ENCODE data around the gene ANK2.
A peak's percentile ranks its signal among the peaks of the same experiment; 100 is the strongest.
"Not testable (repeated sequence)": the region's sequence is repeated elsewhere in the genome, so short reads cannot be mapped to it uniquely, and the experiment has no call there.

Gene ANK2

DNA sequence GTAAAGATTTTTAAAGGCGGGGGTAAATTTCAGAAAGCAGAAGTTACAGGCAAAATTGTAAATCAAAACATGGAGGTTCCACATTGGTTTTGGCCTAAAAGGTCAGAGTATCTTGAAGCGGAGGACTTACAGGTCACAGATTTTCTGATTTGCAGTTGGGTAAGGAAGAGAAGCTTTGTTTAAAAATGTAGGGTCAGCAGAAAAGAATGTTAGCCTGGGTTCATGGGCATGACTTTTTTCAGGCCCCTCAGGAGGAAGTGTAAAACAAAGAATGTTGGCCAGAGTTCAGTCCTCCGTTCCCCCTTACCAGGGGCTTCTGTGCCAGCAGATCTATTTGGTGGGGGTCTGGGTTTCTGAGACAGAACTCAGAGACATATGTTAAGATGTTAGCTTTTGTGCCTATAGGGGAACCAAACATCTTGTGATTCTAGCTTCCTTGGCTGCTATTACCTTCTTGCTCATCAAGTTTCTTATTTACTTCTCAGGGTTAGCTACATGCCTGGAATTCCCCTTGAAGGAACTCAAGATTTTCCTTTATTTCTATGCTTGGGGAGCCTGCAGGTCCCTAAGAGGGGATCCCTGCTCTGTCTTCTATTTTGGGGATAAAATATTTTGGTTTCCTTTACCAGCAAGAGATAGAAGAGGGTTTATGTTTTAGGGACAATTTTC is 160.3 kb downstream of the ANK2 start:
- DNase-seq (ENCODE audit: low spot score): no peak

DNA sequence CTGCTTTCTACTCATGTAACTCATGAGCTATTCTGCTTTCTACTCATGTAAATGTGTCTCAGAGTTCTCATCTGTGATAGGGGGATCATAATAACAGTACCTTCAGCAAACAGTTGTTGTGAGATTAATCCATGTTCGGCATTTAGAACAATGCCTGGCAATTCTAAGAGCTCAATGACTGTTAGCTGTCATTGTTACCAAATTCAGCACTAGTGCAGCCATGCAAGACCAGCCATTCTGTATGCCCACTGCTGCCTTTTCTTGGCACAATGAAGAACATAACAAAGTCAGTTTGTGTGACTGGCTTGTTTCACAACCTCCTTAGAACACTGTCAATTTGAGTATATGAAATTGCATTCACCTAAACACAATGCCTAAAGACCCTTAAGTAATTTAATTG is 163.2 kb downstream of the ANK2 start:
- no peak for DNase-seq (ENCODE audit: low spot score)

DNA sequence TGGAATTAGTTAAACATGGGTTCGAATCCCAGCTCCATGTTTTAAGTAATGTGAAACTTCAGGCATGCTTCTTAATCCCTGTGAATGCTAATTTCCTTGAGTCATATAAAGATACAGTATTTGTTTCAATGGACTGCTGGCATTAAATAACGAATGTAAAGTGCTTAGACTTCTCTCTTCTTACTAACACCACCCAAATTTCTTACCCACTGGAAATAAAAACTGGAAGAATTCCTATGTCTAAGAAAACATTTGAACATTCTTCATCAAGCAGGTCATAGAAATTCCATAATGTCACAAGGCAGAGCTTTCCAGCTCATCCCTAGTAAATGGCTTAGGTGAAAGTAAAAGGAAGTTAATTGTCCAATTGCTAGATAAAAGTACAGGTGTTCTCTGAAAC is 172.5 kb downstream of the ANK2 start:
- no peak for DNase-seq (ENCODE audit: low spot score)

DNA sequence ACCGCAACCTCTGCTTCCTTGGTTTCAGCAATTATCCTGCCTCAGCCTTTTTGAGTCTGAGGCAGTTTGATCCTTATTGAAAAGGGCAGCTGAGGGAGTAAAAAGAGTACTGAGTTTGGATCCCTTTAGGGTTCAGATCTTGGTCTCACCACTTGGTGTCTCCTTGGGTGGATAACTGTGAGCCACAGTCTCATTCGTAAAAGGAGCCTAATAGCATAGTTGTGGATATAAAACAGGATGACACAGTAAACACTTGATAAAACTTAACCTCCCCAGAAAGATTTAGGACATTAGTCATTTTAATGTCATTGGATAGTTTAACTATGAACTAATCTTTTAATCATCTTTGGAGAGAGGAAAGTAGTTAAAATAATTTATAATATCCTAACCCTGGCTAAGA is 173.0 kb downstream of the ANK2 start:
- DNase-seq (ENCODE audit: low spot score): peak; percentile 14

DNA sequence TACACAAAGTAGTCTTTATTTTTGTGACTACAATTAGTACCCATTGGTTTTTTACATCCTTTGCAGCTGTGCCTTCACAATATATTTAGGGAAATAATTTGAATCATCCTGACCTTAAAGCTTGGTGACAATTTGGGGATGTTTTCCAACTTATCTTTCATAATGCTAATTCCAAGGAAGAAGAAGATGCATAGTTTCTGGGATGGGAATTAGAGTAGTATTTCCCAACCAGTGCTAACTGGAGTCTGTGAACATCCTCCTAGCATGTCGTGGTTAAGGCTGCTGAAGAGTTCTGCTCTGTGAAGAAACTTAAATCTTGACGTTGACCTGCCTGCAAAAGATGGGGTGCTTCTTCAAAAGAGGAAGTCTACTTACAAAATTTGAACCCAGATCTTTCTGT is 173.5 kb downstream of the ANK2 start:
- DNase-seq (ENCODE audit: low spot score): no peak

DNA sequence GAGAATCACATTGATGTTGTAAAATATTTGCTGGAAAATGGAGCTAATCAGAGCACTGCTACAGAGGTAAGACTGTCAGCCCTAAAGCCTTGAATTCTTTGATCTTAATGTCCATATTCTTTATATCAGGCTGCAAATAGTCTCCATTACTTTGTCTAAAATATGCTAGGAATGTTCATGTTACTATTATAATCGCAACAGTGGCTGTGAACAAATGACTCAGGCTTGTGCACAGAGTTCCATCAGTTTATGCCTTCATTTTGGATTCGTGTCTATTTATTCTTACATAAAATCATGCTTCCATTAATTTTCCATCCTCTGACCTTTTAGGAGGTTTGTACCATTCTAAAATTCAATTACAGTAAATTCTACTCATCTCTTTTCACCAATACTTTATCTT is 182.7 kb downstream of the ANK2 start:
- DNase-seq (ENCODE audit: low spot score): no peak

DNA sequence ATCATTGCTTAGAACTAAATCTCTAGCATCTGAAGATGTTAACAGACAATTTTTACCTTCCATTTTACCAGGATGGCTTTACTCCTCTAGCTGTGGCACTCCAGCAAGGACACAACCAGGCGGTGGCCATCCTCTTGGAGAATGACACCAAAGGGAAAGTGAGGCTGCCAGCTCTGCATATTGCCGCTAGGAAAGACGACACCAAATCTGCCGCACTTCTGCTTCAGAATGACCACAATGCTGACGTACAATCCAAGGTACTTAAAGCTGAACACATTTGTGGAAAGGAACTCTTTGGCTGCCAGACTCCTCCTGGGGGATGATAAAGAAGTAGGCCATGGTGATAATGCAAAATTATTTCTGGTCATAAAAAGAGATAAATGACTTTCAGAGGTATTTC is 187.5 kb downstream of the ANK2 start:
- no peak for DNase-seq (ENCODE audit: low spot score)

DNA sequence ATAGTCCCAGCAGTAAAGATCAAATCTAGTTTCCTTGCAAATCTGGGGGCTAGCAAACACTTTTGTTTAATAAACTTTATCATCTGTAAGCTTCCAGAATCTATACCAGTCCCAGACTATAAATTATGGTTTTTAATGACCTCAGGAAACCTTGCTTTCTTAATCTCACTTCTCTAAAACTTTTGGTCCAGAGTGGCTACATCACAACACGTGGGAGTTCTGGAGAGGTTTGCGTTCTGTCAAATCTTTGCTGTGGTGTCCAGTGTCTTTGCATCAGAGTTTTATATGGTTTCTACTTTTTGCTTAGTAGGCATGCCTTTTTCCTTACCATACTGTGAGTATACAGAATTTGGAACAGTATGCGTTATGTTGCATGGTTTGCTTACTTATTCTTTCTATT is 193.9 kb downstream of the ANK2 start:
- DNase-seq (ENCODE audit: low spot score): no peak

DNA sequence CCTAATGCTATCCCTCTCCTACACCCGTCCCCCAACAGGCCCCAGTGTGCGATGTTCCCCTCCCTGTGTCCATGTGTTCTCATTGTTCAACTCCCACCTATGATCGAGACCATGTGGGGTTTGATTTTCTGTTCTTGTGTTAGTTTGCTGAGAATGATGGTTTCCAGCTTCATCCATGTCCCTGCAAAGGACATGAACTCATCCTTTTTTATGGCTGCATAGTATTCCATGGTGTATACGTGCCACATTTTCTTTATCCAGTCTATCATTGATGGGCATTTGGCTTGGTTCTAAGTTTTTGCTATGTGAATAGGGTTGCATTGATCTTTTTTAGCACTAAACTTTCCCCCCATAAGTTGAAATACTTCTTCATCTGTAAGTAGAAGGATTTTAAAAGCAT is 195.3 kb downstream of the ANK2 start:
- not testable (repeated sequence) for DNase-seq (ENCODE audit: low spot score)

DNA sequence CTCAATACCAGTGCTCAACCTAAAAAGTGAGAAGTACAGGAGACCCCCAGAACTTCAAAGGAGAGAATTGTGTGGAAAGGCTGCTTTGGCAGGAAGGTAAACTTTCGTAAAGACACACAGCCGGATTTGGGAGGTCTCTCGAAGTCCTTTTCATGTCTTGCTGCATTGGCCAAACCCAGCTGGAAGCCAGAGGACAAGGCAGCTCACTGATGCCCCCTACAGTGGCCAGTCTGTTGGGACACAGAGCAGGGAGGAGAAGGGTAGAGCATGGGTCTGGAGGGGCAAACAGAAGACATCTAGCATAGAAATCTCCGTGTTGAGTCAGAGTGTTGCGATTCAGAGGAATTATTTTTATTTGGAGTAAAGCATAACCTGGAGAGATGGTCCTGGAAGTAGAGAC is 198.9 kb downstream of the ANK2 start:
- DNase-seq (ENCODE audit: low spot score): peak; percentile 23

DNA sequence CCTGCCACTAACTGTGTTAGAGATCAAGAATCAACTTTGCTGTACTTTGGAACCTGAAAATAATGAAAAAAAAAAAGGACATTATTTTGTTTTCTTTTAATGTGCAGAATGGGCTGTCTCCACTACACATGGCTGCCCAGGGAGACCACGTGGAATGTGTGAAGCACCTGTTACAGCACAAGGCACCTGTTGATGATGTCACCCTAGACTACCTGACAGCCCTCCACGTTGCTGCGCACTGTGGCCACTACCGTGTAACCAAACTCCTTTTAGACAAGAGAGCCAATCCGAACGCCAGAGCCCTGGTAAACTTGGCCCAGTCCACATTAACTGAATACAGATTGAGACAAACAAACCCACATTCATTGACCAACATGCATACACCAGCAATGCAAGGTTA is 206.2 kb downstream of the ANK2 start:
- no peak for DNase-seq (ENCODE audit: low spot score)

DNA sequence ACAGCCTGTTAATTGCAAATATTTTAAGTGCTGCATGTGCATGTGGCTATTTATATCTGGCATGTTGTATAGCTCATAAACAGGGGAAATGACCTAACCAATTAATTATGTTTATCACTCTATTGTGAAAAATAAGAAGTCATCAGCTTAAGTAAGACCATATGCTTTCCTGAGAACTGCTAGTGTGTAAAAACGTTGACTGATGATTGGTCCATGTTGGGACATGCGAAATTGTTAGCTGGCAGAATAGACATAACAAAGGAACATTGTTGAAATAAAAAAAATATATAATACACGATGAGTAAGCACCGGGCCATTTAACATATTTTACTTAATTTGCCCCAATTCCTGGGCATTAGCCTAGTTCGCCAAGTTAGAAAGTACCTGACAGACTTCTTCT is 207.5 kb downstream of the ANK2 start:
- no peak for DNase-seq (ENCODE audit: low spot score)

DNA sequence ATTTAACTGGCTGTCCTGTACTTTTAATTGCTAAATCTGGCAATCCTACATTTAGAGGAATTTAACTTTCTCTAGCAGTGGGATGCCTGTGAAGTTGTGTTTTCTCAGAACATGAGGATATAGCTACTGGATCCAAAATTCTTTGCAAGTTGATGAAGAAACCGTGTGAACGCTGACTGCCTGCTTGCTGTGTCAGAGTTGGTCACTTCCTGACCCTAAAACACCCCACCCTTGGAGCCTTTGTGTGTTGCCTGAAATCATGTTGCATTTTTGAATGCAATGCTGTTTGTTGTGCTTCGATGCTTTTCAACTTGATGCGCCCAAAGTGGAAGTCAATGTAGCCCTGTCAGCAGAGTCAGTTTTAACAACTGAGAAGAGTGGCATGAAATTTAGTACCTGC is 211.2 kb downstream of the ANK2 start:
- no peak for DNase-seq (ENCODE audit: low spot score)

DNA sequence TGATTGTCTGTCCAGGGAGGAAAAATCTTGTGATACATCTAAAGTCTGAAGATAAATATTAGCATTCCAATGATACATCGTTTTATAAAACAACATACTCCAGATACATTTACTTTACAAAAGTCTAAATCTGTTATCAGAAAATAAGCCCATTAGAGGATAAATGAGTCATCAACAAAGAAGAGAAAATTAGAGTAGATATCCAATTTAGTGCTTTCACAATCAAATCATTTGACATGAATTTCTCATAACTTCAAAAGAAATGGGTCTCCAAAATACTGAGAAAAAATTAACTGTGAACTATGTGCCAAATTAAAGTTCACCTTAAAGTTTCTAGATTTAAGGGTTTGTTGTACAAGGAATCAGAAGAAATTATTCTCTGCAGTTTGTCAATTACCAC is 213.8 kb downstream of the ANK2 start:
- DNase-seq (ENCODE audit: low spot score): no peak

DNA sequence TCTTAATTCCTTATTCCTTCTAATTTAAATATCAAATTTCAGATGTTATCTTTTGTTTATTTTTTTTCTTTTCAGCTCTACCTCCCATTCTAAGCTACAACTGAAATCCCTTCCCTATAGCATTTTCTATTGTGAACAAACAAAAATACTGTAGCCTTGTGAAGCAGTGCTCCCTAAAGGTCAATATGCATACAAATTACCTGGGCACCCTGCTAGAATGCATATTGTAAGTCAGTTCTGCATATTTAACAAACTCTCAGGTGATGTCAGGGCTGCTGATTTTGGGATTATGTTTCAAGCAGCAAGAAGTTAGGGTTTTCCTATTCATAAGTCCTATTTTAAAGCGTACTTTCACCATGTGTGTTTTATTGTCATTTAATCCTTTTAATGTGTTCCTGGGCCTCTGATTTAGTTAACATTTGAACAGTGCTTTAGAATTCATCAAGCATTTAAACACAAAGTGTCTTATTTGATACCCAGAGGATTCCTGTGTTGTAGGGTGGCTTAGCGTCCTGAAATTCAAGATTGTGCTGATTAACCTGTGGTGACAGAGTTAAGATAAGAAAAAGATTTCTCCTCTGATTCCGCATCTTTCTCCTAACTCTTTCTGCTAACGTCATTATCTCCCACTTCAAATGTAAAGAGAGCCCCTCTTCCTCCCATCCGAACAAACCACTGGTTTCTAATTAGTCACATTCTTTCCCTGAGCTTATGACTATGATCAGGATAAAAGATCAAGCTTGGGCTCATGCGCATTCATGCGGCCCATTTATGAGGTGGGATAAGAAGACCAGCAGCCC is 221.3 kb downstream of the ANK2 start:
- no peak for DNase-seq (ENCODE audit: low spot score)

DNA sequence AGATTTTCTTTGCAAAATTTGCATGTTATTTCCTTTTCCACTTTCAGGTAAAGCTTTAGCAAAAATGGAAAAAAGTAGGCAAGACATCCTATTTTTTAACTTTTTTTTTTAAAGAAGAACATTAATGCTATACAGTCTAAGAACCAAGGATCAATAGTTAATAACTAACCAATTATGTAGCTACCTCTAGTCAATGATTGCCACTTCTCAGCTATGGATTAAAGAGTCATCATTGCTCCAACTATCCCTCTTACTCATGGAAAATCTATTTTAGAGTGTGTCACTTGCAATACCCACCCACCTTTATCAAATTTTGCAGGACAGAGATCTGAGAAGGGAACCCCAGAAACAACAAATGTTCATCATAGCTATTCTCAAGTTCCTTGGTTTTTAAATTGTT is 223.1 kb downstream of the ANK2 start:
- DNase-seq (ENCODE audit: low spot score): no peak

DNA sequence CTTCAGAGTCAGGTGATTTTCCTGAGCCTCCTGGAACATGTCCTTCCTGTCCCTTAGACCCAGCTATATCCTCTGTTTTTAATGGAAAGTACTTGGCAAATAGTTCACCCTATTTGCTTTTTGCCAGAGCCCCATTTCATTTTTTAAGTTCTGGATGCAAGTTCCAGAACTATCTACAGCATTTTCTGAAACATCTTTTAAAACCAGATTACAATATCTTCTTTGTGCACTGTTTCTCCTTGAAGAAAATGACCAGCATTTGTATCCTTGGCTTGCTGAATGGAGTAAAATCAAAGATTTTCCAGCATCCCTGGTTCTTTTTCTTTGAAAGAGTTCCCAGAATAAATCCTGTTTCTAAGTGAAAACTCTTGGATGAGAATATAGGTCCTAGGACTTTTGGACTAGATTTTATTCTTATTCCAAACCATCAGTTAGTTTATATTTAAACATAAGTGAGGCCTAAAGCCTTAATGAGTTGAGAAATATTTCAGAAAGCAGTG is 224.3 kb downstream of the ANK2 start:
- no peak for DNase-seq (ENCODE audit: low spot score)

DNA sequence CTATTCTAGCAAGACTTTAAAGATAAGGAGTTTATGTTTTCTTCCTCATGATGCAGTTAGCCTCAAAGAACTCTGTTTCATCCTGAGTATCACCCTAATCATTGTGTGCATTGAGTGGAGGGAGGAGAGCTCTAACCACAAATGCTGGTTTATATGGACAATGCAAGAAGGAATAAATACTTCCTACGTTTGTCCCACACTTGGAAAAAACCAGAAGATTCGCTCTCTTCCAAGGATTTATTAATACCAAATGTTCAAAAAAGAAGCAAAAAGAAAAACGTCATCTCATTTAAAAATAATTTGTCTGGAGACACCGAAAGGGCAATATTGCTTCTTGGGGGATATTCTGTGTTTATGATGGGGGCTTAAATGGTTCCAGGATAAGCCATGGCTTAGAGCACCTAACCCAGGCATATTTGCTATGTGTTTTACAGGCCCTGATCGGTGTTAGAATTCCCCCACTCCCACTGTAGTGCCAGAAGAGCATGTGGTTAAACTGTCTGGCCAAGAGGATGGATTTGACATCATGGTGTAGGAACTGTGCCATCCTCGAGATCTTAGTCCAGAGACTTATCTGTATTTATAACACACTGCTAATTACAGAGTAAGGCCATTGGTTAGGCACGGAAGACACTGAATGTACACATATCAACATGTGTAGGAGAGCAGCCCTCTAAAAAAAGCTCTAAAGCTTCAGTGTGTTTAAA is 227.2 kb downstream of the ANK2 start:
- no peak for DNase-seq (ENCODE audit: low spot score)

DNA sequence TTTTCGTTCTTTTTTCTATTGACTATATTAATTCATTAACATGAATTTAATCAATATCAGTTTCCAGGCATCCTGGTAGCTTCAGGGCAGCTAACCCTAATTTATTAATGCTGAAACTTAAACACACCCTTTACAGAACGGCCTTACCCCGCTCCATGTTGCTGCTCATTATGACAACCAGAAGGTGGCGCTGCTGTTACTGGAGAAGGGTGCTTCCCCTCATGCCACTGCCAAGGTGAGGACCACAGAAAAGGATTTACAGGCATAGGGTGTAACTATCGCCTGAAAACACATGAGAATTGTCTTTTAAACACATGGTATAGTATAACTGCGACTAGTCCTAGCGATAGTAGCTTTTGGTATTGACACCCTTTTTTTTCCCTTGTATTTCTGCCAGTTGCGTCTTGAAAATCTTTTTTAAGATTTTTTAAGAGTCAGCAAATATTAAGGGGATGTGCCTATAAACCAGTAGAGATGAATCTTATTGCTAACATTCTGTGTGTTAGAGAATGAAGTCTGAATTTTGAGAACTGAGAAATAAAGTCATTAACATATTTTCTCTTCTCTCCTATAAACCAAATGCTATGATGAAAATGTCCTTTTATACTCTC is 229.0 kb downstream of the ANK2 start:
- peak; percentile 83 for DNase-seq (ENCODE audit: low spot score)

DNA sequence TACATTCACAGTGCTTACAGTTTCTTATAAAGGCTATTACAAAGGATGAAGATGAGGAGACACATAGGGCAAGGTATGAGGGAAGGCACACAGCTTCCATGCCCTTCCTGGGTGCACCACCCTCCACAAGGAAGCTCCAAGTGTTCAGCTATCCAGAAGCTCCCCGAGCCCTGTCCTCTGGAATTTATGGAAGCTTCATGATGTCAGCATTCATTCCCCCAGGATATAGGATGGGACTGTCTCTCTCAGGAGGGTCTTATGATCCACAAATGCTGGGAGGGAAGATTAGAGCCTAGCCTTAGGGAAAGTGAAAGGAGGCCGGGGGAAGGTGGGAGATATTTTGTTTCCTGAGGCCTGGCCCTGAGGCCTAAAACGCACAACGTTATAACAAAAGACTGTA is 236.0 kb downstream of the ANK2 start:
- DNase-seq (ENCODE audit: low spot score): no peak

DNA sequence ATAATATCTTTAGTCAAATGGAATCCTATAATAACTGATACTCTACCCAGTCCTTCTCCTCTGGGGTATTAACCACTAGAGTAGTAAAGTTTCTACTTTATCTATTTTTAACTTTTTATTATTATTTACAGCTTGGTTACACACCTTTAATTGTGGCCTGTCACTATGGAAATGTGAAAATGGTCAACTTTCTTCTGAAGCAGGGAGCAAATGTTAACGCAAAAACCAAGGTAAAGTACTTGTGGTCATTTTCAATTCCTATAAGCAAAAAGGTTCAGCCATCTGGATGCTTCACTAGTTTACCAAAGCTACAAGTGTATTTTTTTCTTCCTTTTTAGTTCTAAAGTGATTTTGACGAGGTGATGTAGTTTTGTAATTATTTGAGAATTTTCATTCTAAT is 238.8 kb downstream of the ANK2 start:
- no peak for DNase-seq (ENCODE audit: low spot score)

DNA sequence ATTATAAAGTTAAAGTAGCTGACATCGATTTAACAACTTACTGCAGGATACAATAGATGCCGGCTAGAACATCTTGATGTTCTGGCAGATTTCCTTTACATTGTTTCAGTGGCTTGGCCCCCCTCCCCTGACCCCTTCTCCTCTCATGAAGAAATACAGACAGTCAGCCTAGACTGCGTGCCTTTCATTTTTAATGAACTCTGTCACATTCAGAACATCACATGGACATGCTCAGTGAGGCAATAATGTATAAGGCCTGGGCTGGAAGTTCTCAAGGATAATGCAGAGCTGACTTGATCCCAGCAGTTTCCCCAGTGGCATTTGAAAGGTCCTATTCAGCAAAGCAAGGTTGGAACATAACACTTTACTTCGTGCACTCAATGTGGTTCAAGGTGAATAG is 239.2 kb downstream of the ANK2 start:
- no peak for DNase-seq (ENCODE audit: low spot score)

DNA sequence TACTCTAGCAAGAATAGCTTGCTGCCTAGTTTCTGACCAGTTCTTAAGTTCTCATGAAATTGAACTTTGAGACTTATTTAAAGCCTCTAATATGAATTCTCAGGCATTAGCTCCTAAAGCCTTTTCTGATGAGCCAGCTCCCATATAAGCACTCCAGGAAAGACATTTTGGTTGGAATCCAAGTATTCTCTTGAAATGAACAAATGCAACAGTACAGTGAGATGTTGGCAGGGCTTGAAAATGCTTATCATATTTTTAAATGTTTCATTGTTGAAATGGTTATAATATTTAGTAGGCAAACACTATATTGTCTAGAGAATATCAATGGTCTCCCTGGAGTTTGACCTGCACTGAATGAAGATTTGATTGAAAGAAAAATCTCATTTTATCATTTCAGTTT is 240.3 kb downstream of the ANK2 start:
- no peak for DNase-seq (ENCODE audit: low spot score)
